CD4-positive, alpha-beta memory T cell (primary cell): Measurements from ENCODE around the gene COBLL1. TPM values are rescaled to one million over a fixed set of nuclear protein-coding genes. Genes with fewer than 3 reads are reported as not detected.

Source experiments
- CTCF ChIA-PET: fragments of 350-600 bp; sonication (Branson Sonifier 250); formaldehyde crosslinking; loops from one replicate; lab custom pipeline; 2021; ENCODE audit warnings: inconsistent platforms; ENCODE audit not compliant: partially characterized antibody; lab: Charles Lee
- POLR2A ChIA-PET: fragments of 350-600 bp; sonication (Branson Sonifier 250); formaldehyde crosslinking; loops from one replicate; lab custom pipeline; 2021; ENCODE audit not compliant: partially characterized antibody; lab: Charles Lee
- DNase-seq, 5 donors: peaks; one replicate each; pipeline versions ENCODE4 v3.0.0 to v3.0.0-alpha.2; 2020 to 2022; ENCODE audit warnings: mixed read lengths in 1 of 5
- H3K27ac ChIP-seq: one replicate; pipeline ENCODE4 v1.7.0; 2013; ENCODE audit warnings: low read depth, low read length
- H3K27me3 ChIP-seq: 2 replicates; pipeline ENCODE4 v1.7.0; 2013; ENCODE audit warnings: mild to moderate bottlenecking, low read length, moderate library complexity; ENCODE audit not compliant: insufficient read depth
- H3K36me3 ChIP-seq: 2 replicates; pipeline ENCODE4 v1.7.0; 2013; ENCODE audit warnings: mild to moderate bottlenecking, low read length, moderate library complexity; ENCODE audit not compliant: insufficient read depth
- H3K4me1 ChIP-seq: 2 replicates; pipeline ENCODE4 v1.7.0; 2013; ENCODE audit warnings: mild to moderate bottlenecking, low read length, moderate library complexity; ENCODE audit not compliant: insufficient read depth
- H3K4me3 ChIP-seq, 2 donors: one replicate each; pipeline ENCODE4 v1.7.0; 2013; ENCODE audit warnings: low read length in 2 of 2, mild to moderate bottlenecking in 1 of 2
- H3K9me3 ChIP-seq, 2 donors: one replicate each; pipeline ENCODE4 v1.7.0; 2013; ENCODE audit warnings: low read length in 2 of 2, control low read depth in 1 of 2; ENCODE audit not compliant: control insufficient read depth in 1 of 2
- H3K27ac Mint-ChIP-seq, 7 donors: one replicate each; pipeline ENCODE4 v1.8.0; 2020 to 2021; ENCODE audit warnings: mixed read lengths in 7 of 7, mild to moderate bottlenecking in 6 of 7, inconsistent platforms in 3 of 7, moderate library complexity in 3 of 7
- H3K27me3 Mint-ChIP-seq, 2 donors: one replicate each; pipeline ENCODE4 v1.8.0; 2020 to 2021; ENCODE audit warnings: mixed read lengths in 2 of 2
- H3K36me3 Mint-ChIP-seq, 2 donors: one replicate each; pipeline ENCODE4 v1.8.0; 2020 to 2021; ENCODE audit warnings: mixed read lengths in 2 of 2, inconsistent platforms in 1 of 2, mild to moderate bottlenecking in 1 of 2
- H3K4me1 Mint-ChIP-seq, 4 donors: one replicate each; pipeline ENCODE4 v1.8.0; 2020 to 2021; ENCODE audit warnings: mixed read lengths in 4 of 4, mild to moderate bottlenecking in 1 of 4
- H3K4me3 Mint-ChIP-seq, 8 donors: one replicate each; pipeline ENCODE4 v1.8.0; 2020 to 2021; ENCODE audit warnings: mixed read lengths in 8 of 8, mild to moderate bottlenecking in 7 of 8, moderate library complexity in 6 of 8, inconsistent platforms in 3 of 8
- H3K9me3 Mint-ChIP-seq, 8 donors: one replicate each; pipeline ENCODE4 v1.8.0; 2020 to 2021; ENCODE audit warnings: mixed read lengths in 8 of 8, mild to moderate bottlenecking in 5 of 8, inconsistent platforms in 3 of 8, moderate library complexity in 1 of 8
- intact Hi-C: fragments of 100-400 bp; cut with micrococcal nuclease; formaldehyde crosslinking; loops from one replicate; pipeline ENCODE4 v1.15.1; 2023
- polyA plus RNA-seq, 2 donors: library from polyadenylated mRNA; unstranded; fragments of 300-500 nt; fragmentation: Illumina TruSeq; gene quantifications; one replicate each; pipeline ENCODE4 v1.2.3, GENCODE V29; 2021
- total RNA-seq, 2 experiments: library from RNA; stranded (reverse); gene quantifications; one replicate each; pipeline ENCODE4 v1.2.3, GENCODE V29; 2021

COBLL1 gene
- total and polyA plus RNA-seq, 4 experiments from 2014 or later, result 0.42 TPM; not detected in 3

GRCh38 chr2:164655750-164656149 lies 185.9 kb downstream of the COBLL1 start:
- H3K4me3 Mint-ChIP-seq, result no peak overlapping the region
- Histone ChIP-seq H3K4me1 (no peaks in the 10 kb centered on the region), H3K27me3 (no peaks in the 10 kb centered on the region), H3K36me3 (no peaks in the 10 kb centered on the region), H3K9me3 (no peaks in the 10 kb centered on the region), H3K27ac (no peak overlapping the region), H3K4me3 (no peak overlapping the region)
- no peak overlapping the region for H3K27ac Mint-ChIP-seq
- H3K27me3 Mint-ChIP-seq, result no peaks in the 10 kb centered on the region
- intact Hi-C loops, result no loop called here
- peaks cover 2 to 19% (median 6%) of the 10 kb centered on the region in 8 donors for H3K9me3 Mint-ChIP-seq
- ChIA-PET POLR2A (no interaction called here), CTCF (no interaction called here)
- no peak for DNase-seq
- H3K36me3 Mint-ChIP-seq, result no peaks in the 10 kb centered on the region
- no peaks in the 10 kb centered on the region for H3K4me1 Mint-ChIP-seq

DNA sequence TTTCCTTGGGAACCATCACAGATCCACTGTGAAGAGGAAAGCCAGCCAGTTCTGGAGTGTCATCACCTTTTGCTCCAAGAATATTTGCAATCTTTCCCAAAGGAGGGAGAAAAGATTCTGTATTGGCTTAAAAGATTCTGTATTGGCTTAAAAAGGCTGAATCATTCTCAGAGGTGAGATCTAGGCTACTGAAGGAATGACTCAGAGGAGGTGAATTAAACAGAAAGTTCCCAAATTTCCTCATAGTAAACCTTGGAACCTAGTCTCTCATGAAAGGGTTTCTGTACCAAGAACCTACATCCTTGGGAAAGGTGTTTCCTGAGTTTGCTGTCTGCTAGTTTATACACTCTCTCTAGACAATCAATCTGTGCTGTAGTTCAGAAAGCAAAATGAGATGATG lies 186.3 kb downstream of the COBLL1 start:
- Mint-ChIP-seq H3K36me3 (no peaks in the 10 kb centered on the region), H3K9me3 (peaks cover 2 to 19% (median 10%) of the 10 kb centered on the region in 8 donors), H3K27me3 (no peaks in the 10 kb centered on the region), H3K4me3 (no peak overlapping the region), H3K27ac (no peak overlapping the region), H3K4me1 (no peaks in the 10 kb centered on the region)
- DNase-seq, result no peak
- ChIA-PET CTCF (no interaction called here), POLR2A (no interaction called here)
- no peak overlapping the region for H3K4me3 ChIP-seq
- H3K27me3 ChIP-seq, result no peaks in the 10 kb centered on the region
- H3K27ac ChIP-seq, result no peak overlapping the region
- no peaks in the 10 kb centered on the region for H3K9me3 ChIP-seq
- no peaks in the 10 kb centered on the region for H3K36me3 ChIP-seq
- H3K4me1 ChIP-seq, result no peaks in the 10 kb centered on the region
- intact Hi-C loops, result no loop called here

DNA sequence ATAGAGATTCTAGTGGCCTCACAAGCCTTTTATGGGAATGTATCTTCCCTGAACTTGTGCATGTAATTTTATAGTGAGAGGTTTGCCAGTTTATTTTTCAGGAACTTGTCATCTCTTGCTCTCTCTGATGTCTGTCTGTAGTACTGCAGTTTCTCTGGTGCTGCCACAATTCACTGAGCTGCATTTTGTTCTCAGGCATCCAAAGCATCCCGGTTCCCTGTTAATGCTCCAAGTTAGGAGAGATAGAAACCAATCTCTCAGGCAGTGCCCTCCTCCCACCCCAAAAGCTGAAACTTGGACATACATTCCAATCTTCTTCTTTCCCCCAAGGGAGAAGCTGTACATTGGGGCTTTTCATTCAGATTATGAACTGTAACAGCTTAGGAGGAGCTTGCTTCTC lies 190.3 kb downstream of the COBLL1 start:
- Histone ChIP-seq H3K4me1 (no peaks in the 10 kb centered on the region), H3K27ac (no peak overlapping the region), H3K36me3 (no peaks in the 10 kb centered on the region), H3K9me3 (no peaks in the 10 kb centered on the region), H3K4me3 (no peak overlapping the region), H3K27me3 (no peaks in the 10 kb centered on the region)
- Mint-ChIP-seq H3K27ac (no peak overlapping the region), H3K27me3 (no peaks in the 10 kb centered on the region), H3K36me3 (no peaks in the 10 kb centered on the region), H3K4me3 (no peak overlapping the region), H3K4me1 (no peaks in the 10 kb centered on the region), H3K9me3 (peaks cover 2 to 33% (median 13%) of the 10 kb centered on the region in 8 donors)
- intact Hi-C loops, result no loop called here
- ChIA-PET POLR2A (no interaction called here), CTCF (no interaction called here)
- DNase-seq, result no peak

DNA sequence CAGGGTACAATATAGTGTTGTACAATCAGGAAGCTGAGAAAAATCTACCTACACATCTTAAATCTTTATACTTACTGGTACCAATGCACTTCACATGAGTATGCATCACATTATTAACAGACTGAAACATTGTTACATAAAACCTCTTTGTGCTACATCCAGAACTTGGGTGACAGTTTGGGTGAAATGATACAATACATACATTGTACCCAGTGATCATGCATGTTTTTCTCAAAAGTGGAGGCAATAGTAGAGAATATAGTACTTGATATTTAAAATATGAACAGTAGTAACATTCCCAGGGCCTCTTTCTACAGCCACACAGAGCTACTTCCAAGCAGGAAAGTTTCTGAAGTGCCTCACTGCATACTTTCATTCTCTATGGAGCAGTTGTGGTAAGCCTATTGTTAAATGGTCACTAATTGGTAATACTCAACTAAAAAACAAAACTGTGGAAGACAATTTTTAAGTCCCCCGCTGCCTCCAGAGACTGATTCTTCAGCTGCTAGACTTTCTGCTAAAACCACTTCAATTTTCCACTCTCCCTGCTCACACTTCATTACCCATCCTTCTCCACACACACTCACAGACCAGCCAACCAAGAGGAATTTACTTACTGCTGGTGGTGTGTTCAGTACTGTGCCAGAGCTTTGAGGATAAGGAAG lies 197.5 kb downstream of the COBLL1 start:
- H3K4me1 ChIP-seq, result no peaks in the 10 kb centered on the region
- H3K4me3 ChIP-seq, result no peak overlapping the region
- H3K27me3 ChIP-seq, result no peaks in the 10 kb centered on the region
- no peaks in the 10 kb centered on the region for H3K36me3 ChIP-seq
- H3K27me3 Mint-ChIP-seq, result no peaks in the 10 kb centered on the region
- H3K9me3 ChIP-seq, result no peaks in the 10 kb centered on the region
- ChIA-PET POLR2A (no interaction called here), CTCF (no interaction called here)
- no peaks in the 10 kb centered on the region for H3K4me1 Mint-ChIP-seq
- H3K4me3 Mint-ChIP-seq, result no peak overlapping the region
- no peak overlapping the region for H3K27ac ChIP-seq
- intact Hi-C loops, result no loop called here
- no peak overlapping the region for H3K27ac Mint-ChIP-seq
- peaks cover 0 to 11% (median 1%) of the 10 kb centered on the region in 8 donors for H3K9me3 Mint-ChIP-seq
- DNase-seq, result no peak
- H3K36me3 Mint-ChIP-seq, result no peaks in the 10 kb centered on the region

GRCh38 chr2:164642946-164643555 lies 198.6 kb downstream of the COBLL1 start:
- H3K9me3 Mint-ChIP-seq, result peaks cover 0 to 8% (median 2%) of the 10 kb centered on the region in 8 donors
- H3K27me3 Mint-ChIP-seq, result no peaks in the 10 kb centered on the region
- H3K27ac ChIP-seq, result no peak overlapping the region
- H3K36me3 ChIP-seq, result no peaks in the 10 kb centered on the region
- no peaks in the 10 kb centered on the region for H3K27me3 ChIP-seq
- H3K9me3 ChIP-seq, result no peaks in the 10 kb centered on the region
- no peaks in the 10 kb centered on the region for H3K36me3 Mint-ChIP-seq
- POLR2A ChIA-PET, result no interaction called here
- no peaks in the 10 kb centered on the region for H3K4me1 ChIP-seq
- no peak for DNase-seq
- no peak overlapping the region for H3K4me3 Mint-ChIP-seq
- no peak overlapping the region for H3K27ac Mint-ChIP-seq
- H3K4me3 ChIP-seq, result no peak overlapping the region
- intact Hi-C loops, result no loop called here
- CTCF ChIA-PET, result no interaction called here
- H3K4me1 Mint-ChIP-seq, result no peaks in the 10 kb centered on the region

DNA sequence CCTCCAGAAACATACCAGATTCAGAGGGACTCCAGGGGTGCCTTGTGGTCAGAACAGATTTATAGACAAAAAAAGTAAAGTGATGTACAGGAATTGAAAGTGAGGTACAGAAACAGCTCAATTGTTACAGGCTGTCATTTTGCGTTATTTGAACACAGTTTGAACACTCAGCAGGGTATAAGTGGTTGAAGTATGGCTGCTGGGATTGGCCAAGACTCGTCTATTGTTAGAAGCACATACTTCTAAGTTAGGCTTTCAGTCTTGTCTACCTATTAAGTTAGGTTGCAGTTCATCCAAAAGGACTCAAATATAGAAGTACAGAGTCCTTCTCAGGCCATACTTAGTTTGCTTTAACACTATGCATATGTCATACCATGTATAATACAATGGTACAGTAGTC lies 199.4 kb downstream of the COBLL1 start:
- intact Hi-C loops, result no loop called here
- Mint-ChIP-seq H3K9me3 (peaks cover 0 to 6% (median 0%) of the 10 kb centered on the region in 8 donors), H3K4me3 (no peak overlapping the region), H3K4me1 (no peaks in the 10 kb centered on the region), H3K27me3 (no peaks in the 10 kb centered on the region), H3K27ac (no peak overlapping the region), H3K36me3 (no peaks in the 10 kb centered on the region)
- H3K27ac ChIP-seq, result no peak overlapping the region
- H3K4me3 ChIP-seq, result no peak overlapping the region
- CTCF ChIA-PET, result no interaction called here
- H3K36me3 ChIP-seq, result no peaks in the 10 kb centered on the region
- no peaks in the 10 kb centered on the region for H3K4me1 ChIP-seq
- DNase-seq, result no peak
- no peaks in the 10 kb centered on the region for H3K9me3 ChIP-seq
- POLR2A ChIA-PET, result no interaction called here
- H3K27me3 ChIP-seq, result no peaks in the 10 kb centered on the region
